ENCODE measurements around the gene ABLIM3.

DNA sequence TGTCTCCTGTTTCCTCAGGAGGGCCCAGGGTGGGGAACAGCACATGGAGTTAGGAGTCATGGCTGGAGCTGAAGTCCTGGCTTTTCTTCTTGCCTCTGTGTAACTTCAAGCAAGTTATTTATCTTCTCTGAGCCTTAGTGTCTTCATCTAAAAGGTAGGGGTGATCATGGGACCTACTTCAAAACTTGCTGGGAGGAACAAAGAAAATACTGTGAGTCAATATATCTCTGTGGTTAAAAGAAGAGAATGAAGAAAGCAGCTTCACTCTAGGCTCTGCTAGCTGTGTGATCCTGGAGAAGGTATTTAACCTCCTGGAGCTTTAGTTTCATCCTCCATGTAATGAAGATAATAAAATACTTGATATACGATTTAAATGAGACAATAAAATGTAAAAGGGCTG, 156.9 kb downstream of the ABLIM3 start:
- TF ChIP-seq, protein P1, sequence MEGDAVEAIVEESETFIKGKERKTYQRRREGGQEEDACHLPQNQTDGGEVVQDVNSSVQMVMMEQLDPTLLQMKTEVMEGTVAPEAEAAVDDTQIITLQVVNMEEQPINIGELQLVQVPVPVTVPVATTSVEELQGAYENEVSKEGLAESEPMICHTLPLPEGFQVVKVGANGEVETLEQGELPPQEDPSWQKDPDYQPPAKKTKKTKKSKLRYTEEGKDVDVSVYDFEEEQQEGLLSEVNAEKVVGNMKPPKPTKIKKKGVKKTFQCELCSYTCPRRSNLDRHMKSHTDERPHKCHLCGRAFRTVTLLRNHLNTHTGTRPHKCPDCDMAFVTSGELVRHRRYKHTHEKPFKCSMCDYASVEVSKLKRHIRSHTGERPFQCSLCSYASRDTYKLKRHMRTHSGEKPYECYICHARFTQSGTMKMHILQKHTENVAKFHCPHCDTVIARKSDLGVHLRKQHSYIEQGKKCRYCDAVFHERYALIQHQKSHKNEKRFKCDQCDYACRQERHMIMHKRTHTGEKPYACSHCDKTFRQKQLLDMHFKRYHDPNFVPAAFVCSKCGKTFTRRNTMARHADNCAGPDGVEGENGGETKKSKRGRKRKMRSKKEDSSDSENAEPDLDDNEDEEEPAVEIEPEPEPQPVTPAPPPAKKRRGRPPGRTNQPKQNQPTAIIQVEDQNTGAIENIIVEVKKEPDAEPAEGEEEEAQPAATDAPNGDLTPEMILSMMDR (IDR thresholded peaks at IDR 0.05; ENCODE audit: insufficient read depth, low read depth, low read length), result no peak
- no peak for TF ChIP-seq EZH2 (IDR thresholded peaks at IDR 0.05; ENCODE audit: insufficient read depth, low read length)
